ENCODE measurements around the gene NDFIP2.

DNA sequence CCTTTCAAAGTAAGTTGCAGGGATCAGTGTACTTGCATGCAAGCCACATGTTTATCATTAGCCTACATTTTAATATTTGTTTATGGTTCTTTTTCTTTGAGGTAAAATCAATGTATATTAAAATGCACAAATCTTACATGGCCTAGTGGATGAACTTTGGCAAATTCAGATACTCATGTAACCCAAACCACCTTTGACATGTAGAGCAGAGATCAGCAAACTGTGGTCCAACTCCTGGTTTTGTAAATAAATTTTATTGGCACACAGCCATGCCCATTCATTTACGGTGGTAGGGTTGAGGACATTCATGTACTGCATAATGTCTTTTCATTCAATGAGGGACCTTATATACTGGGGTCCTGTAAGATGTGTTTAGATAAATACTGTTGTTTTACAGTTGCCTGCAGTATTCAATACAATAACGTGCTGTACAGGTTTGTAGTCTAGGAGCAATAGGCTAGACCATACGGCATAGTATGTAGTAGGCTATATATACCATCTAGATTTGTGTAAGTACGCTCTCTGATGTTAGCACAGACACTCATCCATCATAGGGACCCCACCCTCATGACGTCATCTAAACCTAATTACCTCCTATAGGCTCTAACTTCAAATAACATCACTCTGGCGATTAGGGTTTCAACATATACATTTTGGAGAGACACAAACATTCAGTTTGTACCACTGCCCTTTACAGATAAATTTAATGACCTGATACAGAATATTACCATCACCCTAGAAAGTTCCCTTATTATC lies 5.7 kb downstream of the NDFIP2 start:
- TF ChIP-seq, protein P1, sequence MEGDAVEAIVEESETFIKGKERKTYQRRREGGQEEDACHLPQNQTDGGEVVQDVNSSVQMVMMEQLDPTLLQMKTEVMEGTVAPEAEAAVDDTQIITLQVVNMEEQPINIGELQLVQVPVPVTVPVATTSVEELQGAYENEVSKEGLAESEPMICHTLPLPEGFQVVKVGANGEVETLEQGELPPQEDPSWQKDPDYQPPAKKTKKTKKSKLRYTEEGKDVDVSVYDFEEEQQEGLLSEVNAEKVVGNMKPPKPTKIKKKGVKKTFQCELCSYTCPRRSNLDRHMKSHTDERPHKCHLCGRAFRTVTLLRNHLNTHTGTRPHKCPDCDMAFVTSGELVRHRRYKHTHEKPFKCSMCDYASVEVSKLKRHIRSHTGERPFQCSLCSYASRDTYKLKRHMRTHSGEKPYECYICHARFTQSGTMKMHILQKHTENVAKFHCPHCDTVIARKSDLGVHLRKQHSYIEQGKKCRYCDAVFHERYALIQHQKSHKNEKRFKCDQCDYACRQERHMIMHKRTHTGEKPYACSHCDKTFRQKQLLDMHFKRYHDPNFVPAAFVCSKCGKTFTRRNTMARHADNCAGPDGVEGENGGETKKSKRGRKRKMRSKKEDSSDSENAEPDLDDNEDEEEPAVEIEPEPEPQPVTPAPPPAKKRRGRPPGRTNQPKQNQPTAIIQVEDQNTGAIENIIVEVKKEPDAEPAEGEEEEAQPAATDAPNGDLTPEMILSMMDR (conservative IDR thresholded peaks at IDR 0.05; ENCODE audit: low read length): no peak
- no peak for TF ChIP-seq EZH2phosphoT487 (IDR thresholded peaks at IDR 0.05; ENCODE audit: borderline replicate concordance)

Measured in Loucy (cell line).